Activated CD4-positive, alpha-beta T cell treated with anti-CD3 and anti-CD28 coated beads, Interleukin-2, Interleukin-4, amounts not matched to agents 100 ng/mL and 50 ng/mL, durations not matched to agents 16 hours and 8 hours (primary cell): ENCODE measurements around the gene FAM83D.
"Not testable (repeated sequence)": the region's sequence is repeated elsewhere in the genome, so short reads cannot be mapped to it uniquely, and the experiment has no call there.

Source experiments
- DNase-seq: peaks from one replicate; pipeline ENCODE4 v3.0.0-alpha.2; 2020; ENCODE audit warnings: low spot score

Gene FAM83D

GRCh38 chr20:38935967-38936407 lies 9.8 kb downstream of the FAM83D start:
- no peak for DNase-seq

- DNase-seq = no peak
Measured at GRCh38 chr20:38937000-38937399, 10.8 kb downstream of the FAM83D start.

GRCh38 chr20:38937978-38938473 lies 11.8 kb downstream of the FAM83D start:
- no peak for DNase-seq

GRCh38 chr20:38939686-38940085 lies 13.5 kb downstream of the FAM83D start:
- DNase-seq = no peak

- DNase-seq = no peak
Measured at GRCh38 chr20:38940644-38941043, 14.4 kb downstream of the FAM83D start.

GRCh38 chr20:38941726-38942389 lies 15.6 kb downstream of the FAM83D start:
- no peak for DNase-seq

GRCh38 chr20:38945012-38945411 lies 18.8 kb downstream of the FAM83D start:
- DNase-seq = no peak

- DNase-seq = no peak
Measured at GRCh38 chr20:38946836-38947235, 20.6 kb downstream of the FAM83D start.

GRCh38 chr20:38947931-38948362 lies 21.7 kb downstream of the FAM83D start:
- DNase-seq = no peak

GRCh38 chr20:38950254-38950653 lies 24.0 kb downstream of the FAM83D start:
- no peak for DNase-seq

- no peak for DNase-seq
Measured at GRCh38 chr20:38951611-38952010, 25.4 kb downstream of the FAM83D start.

- DNase-seq = no peak
Measured at GRCh38 chr20:38952153-38952552, 25.9 kb downstream of the FAM83D start.

GRCh38 chr20:38953630-38954340 lies 27.6 kb downstream of the FAM83D start:
- no peak for DNase-seq

- DNase-seq = no peak
Measured at GRCh38 chr20:38957235-38957876, 31.1 kb downstream of the FAM83D start.

GRCh38 chr20:38957915-38958485 lies 31.8 kb downstream of the FAM83D start:
- DNase-seq = no peak

- not testable (repeated sequence) for DNase-seq
Measured at GRCh38 chr20:38960187-38960687, 34.0 kb downstream of the FAM83D start.

- no peak for DNase-seq
Measured at GRCh38 chr20:38961530-38962043, 35.4 kb downstream of the FAM83D start.

- peak; percentile 98 for DNase-seq
Measured at GRCh38 chr20:38962044-38962927, 36.1 kb downstream of the FAM83D start, which contains the start of gene DHX35. Gene DHX35, plus strand, starts transcription at chr20:38962344. Its CDS starts 24 bp downstream, at chr20:38962368.

GRCh38 chr20:38962928-38963401 lies 36.7 kb downstream of the FAM83D start:
- DNase-seq = no peak

- no peak for DNase-seq
Measured at GRCh38 chr20:38963745-38964144, 37.5 kb downstream of the FAM83D start.

- no peak for DNase-seq
Measured at GRCh38 chr20:38965264-38965663, 39.0 kb downstream of the FAM83D start.
